ENCODE data around the gene INPP5F. TPM values are rescaled to one million over a fixed set of nuclear protein-coding genes. Genes with fewer than 3 reads are reported as not detected.

The INPP5F gene
- total and polyA plus RNA-seq, 10 of the 15 experiments (the other 5 are each of a cell fraction or from before 2014, with no cell fraction given), result 6.0 to 49.3 (median 34.3) TPM

DNA sequence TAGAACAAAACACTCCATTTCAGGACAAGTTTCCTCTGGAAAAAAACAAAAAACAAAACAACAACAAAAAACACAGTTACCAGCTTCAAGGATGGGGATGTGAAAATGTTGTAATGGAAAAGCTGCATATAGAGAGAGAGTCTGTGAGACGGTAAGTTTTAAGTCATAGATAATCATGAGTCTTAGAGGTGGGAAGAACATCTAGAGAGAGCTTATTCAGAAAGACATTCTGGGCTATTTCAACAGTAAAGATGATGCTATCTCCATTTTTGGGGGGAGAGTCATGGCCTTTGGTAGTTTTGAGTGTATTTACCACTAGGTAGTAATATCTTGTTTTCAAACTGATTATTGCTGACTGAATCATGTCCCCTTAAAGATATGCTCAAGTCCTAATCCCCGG, 23.3 kb upstream of the INPP5F start (continued):
- TF ChIP-seq MEF2A (IDR thresholded peaks at IDR 0.05; ENCODE audit: insufficient read depth, low read depth, low read length) (peak; percentile 77), MTA2 (IDR thresholded peaks at IDR 0.05; ENCODE audit: low read depth) (no peak), POLR2A (IDR thresholded peaks at IDR 0.05; ENCODE audit: low read depth, low read length) (no peak), TCF3 (IDR thresholded peaks at IDR 0.05; ENCODE audit: borderline replicate concordance, insufficient read depth, low read depth, low read length) (no peak), CBFB (IDR thresholded peaks at IDR 0.05; ENCODE audit: low read depth) (peak; percentile 41; the same call in 1 of the 2 replicates), POU2F2 (IDR thresholded peaks at IDR 0.05; ENCODE audit: borderline replicate concordance, low read depth, low read length) (no peak), TARDBP (IDR thresholded peaks at IDR 0.05; ENCODE audit: borderline replicate concordance) (no peak), KLF5 (IDR thresholded peaks at IDR 0.05; ENCODE audit: partially characterized antibody) (no peak), CHD2 (IDR thresholded peaks at IDR 0.05; ENCODE audit: borderline replicate concordance, low read depth, low read length) (no peak), FOXK2 (IDR thresholded peaks at IDR 0.05) (no peak), SUZ12 (IDR thresholded peaks at IDR 0.05; ENCODE audit: unreplicated experiment) (no peak), WRNIP1 (IDR thresholded peaks at IDR 0.05; ENCODE audit: borderline replicate concordance, low read depth, low read length) (no peak), GATAD2B (conservative IDR thresholded peaks at IDR 0.05; ENCODE audit: low read depth) (no peak)
- TF ChIP-seq, protein P1, sequence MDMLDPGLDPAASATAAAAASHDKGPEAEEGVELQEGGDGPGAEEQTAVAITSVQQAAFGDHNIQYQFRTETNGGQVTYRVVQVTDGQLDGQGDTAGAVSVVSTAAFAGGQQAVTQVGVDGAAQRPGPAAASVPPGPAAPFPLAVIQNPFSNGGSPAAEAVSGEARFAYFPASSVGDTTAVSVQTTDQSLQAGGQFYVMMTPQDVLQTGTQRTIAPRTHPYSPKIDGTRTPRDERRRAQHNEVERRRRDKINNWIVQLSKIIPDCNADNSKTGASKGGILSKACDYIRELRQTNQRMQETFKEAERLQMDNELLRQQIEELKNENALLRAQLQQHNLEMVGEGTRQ (IDR thresholded peaks at IDR 0.05; ENCODE audit: borderline replicate concordance, low read depth, low read length), result no peak
- TF ChIP-seq, protein P2, sequence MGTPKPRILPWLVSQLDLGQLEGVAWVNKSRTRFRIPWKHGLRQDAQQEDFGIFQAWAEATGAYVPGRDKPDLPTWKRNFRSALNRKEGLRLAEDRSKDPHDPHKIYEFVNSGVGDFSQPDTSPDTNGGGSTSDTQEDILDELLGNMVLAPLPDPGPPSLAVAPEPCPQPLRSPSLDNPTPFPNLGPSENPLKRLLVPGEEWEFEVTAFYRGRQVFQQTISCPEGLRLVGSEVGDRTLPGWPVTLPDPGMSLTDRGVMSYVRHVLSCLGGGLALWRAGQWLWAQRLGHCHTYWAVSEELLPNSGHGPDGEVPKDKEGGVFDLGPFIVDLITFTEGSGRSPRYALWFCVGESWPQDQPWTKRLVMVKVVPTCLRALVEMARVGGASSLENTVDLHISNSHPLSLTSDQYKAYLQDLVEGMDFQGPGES (IDR thresholded peaks at IDR 0.05), result no peak
- TF ChIP-seq, protein P3, sequence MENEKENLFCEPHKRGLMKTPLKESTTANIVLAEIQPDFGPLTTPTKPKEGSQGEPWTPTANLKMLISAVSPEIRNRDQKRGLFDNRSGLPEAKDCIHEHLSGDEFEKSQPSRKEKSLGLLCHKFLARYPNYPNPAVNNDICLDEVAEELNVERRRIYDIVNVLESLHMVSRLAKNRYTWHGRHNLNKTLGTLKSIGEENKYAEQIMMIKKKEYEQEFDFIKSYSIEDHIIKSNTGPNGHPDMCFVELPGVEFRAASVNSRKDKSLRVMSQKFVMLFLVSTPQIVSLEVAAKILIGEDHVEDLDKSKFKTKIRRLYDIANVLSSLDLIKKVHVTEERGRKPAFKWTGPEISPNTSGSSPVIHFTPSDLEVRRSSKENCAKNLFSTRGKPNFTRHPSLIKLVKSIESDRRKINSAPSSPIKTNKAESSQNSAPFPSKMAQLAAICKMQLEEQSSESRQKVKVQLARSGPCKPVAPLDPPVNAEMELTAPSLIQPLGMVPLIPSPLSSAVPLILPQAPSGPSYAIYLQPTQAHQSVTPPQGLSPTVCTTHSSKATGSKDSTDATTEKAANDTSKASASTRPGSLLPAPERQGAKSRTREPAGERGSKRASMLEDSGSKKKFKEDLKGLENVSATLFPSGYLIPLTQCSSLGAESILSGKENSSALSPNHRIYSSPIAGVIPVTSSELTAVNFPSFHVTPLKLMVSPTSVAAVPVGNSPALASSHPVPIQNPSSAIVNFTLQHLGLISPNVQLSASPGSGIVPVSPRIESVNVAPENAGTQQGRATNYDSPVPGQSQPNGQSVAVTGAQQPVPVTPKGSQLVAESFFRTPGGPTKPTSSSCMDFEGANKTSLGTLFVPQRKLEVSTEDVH (IDR thresholded peaks at IDR 0.05; ENCODE audit: low read depth, partially characterized antibody), result no peak
- TF ChIP-seq, protein P4, sequence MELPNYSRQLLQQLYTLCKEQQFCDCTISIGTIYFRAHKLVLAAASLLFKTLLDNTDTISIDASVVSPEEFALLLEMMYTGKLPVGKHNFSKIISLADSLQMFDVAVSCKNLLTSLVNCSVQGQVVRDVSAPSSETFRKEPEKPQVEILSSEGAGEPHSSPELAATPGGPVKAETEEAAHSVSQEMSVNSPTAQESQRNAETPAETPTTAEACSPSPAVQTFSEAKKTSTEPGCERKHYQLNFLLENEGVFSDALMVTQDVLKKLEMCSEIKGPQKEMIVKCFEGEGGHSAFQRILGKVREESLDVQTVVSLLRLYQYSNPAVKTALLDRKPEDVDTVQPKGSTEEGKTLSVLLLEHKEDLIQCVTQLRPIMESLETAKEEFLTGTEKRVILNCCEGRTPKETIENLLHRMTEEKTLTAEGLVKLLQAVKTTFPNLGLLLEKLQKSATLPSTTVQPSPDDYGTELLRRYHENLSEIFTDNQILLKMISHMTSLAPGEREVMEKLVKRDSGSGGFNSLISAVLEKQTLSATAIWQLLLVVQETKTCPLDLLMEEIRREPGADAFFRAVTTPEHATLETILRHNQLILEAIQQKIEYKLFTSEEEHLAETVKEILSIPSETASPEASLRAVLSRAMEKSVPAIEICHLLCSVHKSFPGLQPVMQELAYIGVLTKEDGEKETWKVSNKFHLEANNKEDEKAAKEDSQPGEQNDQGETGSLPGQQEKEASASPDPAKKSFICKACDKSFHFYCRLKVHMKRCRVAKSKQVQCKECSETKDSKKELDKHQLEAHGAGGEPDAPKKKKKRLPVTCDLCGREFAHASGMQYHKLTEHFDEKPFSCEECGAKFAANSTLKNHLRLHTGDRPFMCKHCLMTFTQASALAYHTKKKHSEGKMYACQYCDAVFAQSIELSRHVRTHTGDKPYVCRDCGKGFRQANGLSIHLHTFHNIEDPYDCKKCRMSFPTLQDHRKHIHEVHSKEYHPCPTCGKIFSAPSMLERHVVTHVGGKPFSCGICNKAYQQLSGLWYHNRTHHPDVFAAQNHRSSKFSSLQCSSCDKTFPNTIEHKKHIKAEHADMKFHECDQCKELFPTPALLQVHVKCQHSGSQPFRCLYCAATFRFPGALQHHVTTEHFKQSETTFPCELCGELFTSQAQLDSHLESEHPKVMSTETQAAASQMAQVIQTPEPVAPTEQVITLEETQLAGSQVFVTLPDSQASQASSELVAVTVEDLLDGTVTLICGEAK (IDR thresholded peaks at IDR 0.05; ENCODE audit: borderline replicate concordance), result no peak
